Measurements from ENCODE around the gene DCTD.

The DCTD gene

DNA sequence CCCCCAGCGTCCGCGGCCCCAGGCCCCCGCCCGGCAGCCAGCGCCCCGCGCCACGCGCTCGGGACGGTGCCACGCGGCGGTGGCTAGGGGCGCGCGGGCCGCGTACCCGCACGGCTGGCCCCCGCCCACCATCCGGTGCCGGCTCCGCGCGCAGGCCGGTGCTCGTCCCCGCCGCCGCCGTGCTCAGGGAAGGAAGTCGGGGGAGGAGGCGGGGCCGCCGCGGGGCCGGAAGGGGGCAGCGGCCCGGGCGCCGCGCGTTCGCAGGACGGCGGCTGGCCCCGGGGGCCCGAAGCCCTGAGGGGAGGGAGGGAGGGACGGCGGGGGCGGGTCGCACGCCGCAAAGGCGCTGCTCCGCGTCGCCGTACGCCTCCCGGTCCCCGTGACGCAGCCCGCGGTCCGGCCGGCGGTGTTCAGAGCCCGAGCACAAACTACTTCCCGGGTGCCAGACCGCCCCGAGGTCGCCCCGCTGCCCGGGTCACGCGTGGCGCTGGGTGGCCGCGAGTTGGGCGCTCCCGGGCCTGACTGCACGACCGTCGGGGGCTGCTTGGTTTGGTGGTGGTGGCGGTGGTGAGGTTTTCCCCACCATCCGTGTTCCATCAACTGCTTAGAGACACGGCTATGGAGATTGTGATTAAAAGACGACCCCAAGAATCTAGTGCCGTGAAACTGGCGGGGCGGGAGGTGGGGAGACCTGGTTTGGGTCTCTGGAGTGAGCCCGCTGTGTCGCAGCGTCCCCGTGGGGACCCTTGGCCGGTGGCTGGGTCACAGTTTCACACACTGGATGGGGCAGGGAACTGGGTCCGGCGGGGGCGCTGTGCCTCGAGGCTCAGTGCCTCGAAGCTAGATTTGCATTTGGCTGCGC is at the start of gene DCTD:
DCTD (minus strand) TSS at position 205 of the 862 bp plus-strand sequence. CDS start 1,818 bp downstream, outside the sequence.
- DNase-seq (ENCODE audit: low spot score) = no peak

DNA sequence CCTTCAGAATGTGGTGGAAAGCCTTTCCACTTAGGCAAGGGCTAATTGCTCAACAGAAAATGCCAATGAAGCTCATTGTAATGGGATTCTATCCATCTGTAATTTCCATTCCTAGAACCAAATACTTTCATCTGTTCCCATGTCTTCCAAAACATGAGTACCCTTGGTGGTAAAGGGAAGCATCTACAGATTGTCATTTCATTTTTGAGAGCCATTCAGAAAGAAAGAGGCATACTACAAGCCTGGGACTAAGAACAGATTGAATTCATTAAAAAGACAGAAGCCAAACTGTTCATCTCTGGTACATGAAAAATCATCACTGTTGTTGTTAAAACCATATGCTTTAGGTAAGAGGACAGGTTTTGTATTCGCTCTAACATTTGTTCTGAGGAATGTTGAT is 43.6 kb upstream of the DCTD start:
- DNase-seq (ENCODE audit: low spot score) = no peak

DNA sequence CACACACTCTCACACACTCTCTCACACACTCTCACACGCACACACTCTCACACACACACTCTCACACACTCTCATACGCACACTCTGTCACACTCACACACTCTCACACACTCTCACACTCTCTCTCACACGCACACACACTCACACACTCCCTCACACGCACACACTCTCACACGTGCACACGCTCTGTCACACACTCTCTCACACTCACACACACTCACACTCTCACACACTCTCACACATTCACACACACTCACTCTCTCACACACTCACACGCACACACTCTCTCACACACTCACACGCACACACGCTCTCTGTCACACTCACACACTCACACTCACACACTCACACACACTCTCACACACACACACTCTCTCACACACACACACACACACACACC is 43.0 kb upstream of the DCTD start:
- DNase-seq (ENCODE audit: low spot score) = no peak

DNA sequence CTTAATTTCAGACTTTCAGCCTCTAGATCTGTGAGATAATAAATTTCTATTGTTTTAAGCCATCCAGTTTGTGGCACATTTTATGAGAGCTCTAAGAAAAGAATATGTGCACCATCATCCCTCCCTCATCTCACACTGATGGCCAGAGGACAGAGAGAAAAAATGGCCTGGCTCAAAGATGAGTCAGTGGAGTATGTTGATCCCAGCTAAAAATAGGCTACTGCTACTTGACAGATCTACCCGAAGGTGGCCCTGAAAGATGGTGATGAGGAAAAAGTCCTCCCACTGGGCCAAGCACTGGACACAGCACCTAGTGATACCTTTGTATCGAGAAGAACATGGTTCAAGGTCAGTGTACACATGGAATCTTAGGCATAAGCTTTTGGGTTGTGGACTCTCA is 38.2 kb upstream of the DCTD start:
- DNase-seq (ENCODE audit: low spot score) = no peak

DNA sequence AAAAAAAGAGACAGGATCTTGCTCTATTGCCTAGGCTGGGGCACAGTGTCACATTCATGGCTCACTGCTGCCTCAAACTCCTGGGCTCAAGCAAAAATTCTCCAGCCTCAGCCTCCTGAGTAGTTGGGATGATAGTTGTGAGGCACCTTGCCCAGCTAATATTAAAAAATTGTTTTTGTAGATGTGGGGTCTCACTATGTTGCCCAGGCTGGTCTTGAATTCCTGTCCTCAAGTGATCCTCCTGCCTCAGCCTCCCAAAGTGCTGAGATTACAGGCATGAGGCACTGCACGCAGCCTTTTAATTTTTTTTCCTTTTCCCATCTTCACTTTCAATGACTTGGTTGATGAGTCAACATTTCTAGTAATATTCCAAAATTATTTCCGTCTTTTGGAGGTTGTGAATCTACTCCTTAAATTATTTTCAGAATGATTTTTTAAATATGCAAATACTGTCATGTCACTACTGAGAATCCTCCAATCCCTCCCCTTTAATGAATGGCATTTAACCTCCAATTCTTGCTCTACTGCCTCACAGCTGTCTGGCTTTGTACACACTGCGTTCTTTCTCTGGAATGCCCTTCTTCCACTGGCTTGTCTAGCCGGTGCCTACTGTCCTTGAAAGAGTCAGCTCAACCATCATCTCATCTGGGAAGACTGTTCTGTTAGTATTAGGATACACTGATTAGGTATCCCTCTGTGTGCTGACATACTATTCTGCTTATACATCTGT is 27.5 kb upstream of the DCTD start:
- no peak for DNase-seq (ENCODE audit: low spot score)

DNA sequence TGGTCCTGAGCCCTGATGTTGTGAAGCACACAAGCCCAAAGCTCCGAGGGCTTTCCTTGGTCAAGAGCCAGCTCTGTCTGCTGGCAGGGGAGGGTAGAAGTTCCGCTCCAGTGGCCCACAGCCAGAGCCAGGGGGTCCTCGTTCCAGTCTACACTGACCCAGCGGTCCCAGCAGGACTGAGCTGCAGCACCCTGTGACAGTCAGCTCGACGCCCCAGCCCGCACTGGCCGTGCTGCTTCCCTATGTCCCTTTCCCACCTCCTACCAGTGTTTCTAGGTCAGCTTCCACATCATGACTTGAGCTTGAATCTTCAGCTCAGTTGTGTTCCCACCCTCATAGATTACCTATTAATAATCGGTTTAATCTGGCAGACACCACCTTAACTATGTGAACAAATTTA is 22.5 kb upstream of the DCTD start:
- DNase-seq (ENCODE audit: low spot score) = no peak

DNA sequence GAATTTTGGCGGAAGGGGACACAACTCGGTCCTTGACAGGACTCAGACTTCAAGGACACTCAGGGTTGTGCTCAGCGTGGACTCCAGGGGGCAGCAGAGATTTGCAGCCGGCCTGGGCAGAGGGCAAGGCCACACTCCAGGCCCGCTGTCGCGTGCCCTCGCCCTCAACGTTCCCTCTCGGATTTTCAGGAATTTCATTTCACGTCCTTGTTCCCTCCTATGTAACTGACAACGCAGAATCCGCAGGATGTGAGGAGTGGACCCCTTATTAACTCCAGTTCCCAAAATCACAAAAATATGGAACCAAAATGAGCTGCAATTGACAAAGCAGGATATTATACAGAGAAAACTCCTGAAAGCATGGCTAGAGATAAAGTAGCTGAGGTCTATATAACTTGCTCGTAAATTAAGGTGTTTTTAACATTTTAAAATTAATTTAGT is 21.0 kb upstream of the DCTD start:
- peak; percentile 62 for DNase-seq (ENCODE audit: low spot score)

DNA sequence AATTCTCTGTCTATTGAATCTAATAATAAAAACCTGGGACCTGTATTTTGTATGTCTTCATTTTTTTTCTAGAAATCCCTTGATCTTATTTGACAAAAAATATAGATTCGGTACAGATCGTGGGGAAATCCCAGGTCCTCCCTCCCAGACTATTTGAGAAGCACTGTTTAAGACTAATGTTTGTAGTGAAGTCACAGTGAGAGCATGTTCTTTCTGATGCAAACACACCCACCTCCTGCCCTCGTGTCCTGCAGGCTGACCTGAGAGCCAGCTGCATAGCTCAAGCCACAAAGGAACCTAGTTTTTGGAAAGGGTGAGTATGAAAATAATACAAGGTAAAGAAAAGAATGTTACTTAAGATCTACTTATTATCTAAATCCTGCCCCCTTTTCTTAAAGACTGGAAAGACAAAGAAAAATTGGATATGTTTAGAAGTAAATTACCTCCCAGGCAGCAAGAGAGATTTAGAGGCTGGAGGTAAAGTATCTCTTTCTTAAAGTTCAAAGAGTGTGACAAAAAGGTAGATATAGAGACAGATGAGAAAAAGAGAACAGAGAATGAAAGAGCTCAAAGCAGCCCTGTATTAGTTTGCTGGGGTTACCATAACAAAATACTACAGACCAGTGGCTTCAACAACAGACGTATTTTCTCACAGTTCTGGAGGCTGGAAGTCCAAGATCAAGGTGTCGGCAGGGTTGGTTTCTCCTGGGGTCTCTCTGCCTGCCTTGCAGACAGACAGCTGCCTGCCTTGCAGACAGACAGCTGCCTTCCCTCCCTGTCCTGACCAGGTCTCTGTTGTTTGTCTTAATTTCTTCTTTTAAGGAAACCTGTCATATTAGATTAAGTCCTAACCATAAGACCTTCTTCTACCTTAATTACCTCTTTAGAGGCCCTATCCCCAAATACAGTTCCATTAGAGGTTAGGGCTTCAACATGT is 20.4 kb upstream of the DCTD start:
- no peak for DNase-seq (ENCODE audit: low spot score)

DNA sequence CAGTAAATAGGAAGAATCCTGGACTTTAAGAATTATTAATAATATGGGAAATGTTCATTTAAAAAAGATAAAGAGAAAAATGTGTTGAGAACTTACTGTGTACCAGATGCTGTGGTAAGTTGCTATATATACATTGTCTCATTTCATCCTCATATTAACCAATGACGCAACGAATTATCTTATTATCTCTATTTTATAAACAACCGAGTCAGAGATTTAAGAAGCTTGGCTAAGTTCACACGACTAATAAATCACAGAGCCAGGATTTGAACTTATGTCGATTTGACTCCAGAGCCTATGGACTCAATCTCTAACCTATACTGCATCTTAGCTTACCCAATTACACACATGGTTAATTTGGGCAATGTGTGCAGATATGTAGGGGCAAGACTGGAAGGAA is 15.5 kb upstream of the DCTD start:
- no peak for DNase-seq (ENCODE audit: low spot score)

DNA sequence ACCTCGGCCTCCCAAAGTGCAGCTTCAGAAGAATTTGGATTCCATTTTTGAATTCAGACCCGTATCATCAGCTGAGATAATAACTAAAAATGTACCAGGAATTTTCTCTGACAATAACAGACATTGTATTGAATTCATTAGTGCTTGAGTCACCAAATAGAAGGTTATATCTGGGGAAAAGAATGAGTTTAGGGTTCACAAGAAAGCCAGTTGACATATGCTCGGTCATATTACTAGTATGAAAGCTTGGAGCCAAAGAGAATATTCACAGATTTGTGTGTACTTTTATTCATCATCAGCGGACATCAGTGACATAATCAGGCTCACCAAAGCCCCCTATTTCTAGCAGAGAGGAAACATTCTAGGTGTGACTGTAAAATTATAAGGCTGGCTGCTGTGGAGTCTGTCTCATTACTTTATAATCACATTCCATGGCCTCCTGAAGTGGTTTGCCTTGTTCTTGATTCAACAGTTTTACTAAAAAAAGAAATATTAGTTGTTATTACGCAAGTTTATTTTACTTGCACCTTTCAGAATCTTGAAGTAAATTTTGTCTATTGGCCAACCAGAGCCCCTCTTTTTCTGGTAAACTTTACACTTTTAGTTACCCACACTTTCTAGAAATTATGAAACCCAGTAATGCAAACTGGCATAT is 14.6 kb upstream of the DCTD start:
- DNase-seq (ENCODE audit: low spot score) = no peak

DNA sequence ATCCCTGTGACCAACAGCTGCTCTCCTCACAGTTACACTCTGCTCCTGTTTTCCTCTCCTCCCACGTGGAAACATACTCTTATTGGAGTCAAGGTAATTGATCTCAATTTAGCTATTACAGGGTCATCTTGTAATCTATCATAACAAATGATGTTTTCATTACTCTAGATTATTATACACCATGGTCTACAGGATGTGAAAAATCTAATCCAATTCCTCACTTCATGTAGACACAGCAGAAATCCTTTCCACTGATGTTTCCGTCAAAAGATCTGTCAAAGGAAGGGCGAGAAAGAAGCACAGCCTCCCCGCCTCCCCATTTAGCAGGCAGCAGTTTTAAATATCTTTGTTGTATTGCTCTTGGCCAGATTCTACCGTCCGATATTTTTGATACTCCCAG is 13.7 kb upstream of the DCTD start:
- DNase-seq (ENCODE audit: low spot score) = no peak

DNA sequence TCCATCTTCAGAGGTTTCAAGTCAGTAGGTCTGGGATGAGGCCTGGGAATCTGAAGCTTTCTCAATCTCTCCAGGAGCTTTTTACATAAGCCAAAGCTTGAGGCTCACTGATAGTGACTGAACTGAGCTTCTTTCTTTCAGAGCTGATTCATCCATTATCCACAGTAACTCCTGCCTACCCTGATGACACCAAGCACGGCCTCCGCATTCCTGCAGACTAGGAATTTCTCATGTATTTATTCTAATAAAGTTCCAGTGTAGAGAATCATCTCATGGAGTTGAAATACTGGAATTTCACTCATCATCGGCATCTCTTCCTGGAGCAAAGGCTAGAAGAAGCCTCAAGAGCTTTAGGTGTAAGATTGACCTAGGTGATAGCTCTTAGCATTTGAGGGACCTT is 12.1 kb upstream of the DCTD start:
- DNase-seq (ENCODE audit: low spot score) = no peak

DNA sequence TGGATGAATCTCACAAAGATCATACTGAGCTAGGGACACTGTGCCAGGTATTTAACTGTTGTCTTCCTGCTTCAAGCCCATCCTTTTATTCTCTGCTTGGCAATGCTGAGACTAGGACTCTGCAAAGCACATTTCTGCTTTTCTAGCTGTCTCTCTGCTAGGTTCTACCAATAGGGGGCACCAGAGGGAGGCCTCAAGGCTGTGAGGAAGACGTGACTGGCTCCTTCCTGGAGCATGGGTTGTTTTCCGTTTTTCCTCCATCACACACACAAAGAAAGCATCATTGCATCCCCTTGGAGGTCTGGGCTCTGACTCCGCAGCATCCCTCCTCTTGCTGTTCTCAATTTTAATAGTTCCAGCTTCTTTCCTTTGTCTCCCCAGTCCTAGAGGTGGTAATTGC is 10.9 kb upstream of the DCTD start:
- DNase-seq (ENCODE audit: low spot score) = no peak

DNA sequence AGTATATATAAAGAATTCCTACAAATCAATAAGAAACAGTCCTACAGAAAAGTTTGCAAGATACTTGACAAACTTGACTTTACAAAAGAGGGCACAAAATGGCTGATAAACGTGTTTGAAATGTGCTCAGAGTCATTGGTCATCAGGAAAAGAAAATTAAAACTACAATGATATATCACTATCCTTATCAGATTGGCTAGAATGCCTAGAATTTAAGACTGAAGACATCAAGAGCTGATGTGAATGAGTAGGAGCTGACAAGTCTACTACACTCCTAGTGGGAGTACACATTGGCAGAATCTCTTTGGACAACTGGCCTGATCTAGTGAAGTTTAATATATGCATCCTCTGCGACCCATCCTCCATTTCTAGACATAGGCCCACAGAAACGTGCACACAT is 10.3 kb upstream of the DCTD start:
- no peak for DNase-seq (ENCODE audit: low spot score)

DNA sequence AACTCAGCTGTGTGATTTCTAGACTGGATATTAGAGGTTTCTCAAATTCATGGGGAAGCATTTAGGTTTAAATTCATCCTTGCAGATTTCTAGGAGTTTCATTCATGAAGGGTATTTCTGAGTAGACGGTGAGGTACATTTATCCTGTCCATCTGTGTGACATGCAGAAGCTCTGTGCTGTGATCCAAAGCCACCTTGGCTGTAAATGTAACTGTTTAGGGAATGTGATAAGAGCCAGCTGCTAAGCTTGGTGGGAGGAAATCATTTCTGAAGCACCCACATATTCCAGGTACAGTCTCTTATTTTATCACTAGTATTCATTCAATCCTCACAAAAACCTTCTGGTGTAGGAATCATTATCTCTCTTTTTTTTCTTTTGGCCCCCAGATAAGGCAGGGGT is 8.7 kb upstream of the DCTD start:
- DNase-seq (ENCODE audit: low spot score) = no peak

DNA sequence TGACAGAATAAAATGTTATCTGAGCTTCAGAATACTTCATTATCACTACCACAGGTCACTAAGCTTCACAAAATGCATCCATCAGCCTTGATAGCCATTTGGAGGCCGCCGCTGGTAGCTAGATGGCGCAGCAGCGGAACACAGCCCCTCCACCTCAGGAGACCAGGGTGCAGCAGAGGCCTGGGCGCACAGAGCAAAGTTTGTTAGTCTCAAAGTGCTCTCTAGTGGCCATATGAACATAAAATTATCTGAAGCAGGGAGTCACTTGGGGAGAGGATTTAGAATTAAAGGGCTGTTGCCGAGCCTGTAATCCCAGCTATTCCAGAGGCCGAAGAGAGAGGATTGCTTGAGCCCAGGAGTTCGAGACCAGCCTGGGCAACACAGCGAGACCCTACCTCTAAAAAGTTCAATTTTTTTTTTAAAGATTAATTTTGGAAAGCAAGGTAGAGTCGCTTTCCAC is 8.1 kb upstream of the DCTD start:
- peak; percentile 13 for DNase-seq (ENCODE audit: low spot score)

DNA sequence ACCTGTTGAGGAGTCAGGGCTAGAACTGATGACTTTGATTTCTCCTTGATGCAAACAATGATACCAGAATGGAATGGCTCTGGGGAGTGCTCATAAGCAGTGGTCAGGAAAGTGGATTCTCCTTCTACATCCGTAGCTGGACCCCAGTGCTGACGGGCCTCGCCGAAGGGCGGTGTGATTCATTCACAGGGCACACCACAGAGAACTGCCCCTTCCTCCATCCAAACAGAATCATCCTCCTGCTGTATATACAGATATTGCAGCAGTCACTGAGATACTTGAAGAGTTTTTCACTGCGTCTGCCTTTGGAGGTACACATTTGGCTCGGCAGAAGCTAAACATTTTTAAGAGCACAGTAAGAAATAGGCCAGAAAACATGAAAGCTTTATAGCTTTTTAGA is 7.3 kb upstream of the DCTD start:
- no peak for DNase-seq (ENCODE audit: low spot score)

DNA sequence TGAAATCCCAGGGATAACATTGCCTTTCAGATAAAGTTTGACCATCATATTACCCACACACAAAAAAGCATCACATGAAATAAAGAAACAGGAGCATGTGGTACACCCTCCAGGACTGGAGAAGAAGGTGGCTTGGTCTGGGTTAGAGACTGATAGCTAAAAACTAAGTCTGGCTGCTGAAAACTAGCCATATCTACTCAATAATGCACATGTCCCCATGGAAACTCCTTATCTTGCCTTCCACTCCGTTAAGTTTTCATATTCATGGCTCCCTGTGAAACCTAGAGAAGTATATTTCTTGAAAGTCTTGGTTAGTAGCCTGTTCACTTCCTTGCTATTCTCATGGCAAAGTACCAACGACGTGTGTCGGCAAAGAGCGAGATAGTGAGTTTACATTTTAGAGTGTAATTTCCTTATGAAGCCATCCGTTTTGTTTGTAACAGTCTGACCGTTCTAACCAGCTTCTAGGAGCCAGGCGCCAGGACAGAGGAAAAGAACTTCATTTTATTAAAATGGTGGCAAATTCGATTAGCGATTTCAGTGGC is 6.7 kb upstream of the DCTD start:
- DNase-seq (ENCODE audit: low spot score) = no peak

DNA sequence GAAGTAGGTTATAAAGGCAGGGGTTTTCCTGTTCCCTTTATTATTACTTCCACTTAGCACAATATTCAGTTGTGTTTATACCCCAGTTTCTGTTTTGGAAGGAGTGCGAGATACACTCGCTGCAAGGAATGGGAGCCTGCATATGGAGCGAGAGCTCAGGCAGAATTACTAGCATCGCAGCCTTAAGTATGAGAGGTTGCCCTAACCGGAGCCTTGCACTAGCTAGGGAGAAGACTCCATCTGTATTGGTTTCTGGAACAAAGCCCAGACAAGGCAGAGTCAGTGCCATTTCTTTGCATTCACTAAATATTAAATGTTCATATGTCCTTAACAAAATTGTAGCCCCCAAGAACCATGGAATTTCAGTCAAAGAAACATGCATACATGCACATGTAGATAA is 6.2 kb upstream of the DCTD start:
- no peak for DNase-seq (ENCODE audit: low spot score)

DNA sequence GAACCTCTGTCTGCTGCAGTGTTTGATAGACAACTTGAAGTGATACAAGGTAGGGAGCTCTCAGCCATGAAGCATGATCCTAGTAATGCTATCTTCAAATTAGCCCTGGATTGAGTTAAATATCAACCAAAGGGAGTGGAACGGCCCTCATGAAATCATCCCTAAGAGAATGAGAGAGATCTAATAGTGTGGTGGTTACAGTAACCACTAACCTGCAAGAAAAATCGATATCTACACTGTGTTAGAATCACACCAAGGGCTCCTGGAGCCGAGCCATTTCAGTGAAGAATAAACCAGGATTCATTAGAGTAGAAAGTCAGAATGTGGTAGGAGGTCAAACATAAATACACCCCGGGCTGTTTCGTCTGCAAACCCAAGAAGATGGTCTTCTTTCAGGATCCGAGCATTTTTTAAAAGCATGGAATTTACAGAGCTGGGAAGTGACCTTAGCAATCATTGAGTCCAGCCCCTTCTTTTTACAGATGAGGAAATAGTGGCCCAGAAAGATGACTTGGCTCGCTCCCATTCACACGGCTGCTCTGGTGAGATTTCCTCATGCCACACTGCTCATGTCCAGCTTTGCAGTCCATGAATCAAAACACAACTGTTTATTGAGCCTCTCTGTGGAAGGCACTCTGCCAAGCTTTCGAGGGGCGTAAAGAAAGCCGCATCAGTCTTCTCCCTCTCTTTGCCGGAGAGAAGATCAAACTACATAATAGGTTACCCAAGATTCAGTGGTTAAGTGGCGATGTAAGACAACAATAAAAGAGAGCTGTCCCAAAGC is 5.5 kb upstream of the DCTD start:
- DNase-seq (ENCODE audit: low spot score) = no peak

DNA sequence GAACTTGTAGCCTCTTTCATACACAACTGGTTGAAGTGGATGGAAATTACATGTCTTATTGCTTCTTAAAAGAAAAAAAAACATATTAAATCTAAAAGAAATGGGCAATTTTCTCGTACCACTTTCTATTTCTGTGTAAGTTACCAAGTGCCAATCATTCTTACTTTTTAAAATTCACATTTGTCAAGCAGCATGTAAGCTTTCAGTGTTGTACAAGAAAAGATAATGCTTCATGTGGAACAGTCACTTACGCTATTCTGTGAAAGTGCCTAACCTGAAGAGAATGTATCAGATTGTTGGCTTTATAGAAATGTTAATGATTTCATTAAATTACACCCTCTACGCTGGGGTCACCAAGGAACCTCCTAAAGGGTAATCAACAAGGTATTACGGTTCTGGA is 4.4 kb upstream of the DCTD start:
- DNase-seq (ENCODE audit: low spot score) = no peak

All from hematopoietic multipotent progenitor cell treated with erythropoietin and hydrocortisone succinate and interleukin-3 and kit ligand, for 17 days (in vitro differentiated cells).